Colonic mucosa (tissue), 4 donors: Measurements from ENCODE around the gene AICDA. TPM values are rescaled to one million over a fixed set of nuclear protein-coding genes. Genes with fewer than 3 reads are reported as not detected.

ENCODE experiments used
- DNase-seq: peaks from one replicate; pipeline ENCODE4 v3.0.0-alpha.2; 2020
- H3K27ac ChIP-seq: fragments of 200-600 bp; one replicate; pipeline ENCODE4 v1.8.0; 2021
- H3K27me3 ChIP-seq: fragments of 200-600 bp; one replicate; pipeline ENCODE4 v1.8.0; 2021
- H3K36me3 ChIP-seq: fragments of 200-600 bp; one replicate; pipeline ENCODE4 v1.8.0; 2021
- H3K4me1 ChIP-seq: fragments of 200-600 bp; one replicate; pipeline ENCODE4 v1.8.0; 2021; ENCODE audit warnings: mild to moderate bottlenecking
- H3K4me3 ChIP-seq: fragments of 200-600 bp; one replicate; pipeline ENCODE4 v1.8.0; 2021
- H3K9ac ChIP-seq, 2 donors: one replicate each; pipeline ENCODE4 v1.7.0; 2013; ENCODE audit warnings: control low read depth in 2 of 2, low read depth in 2 of 2, low read length in 2 of 2
- H3K9me3 ChIP-seq: fragments of 200-600 bp; one replicate; pipeline ENCODE4 v1.8.0; 2021
- intact Hi-C: fragments of 100-400 bp; cut with DNase I; formaldehyde crosslinking; loops from one replicate; pipeline ENCODE4 v1.14.1; 2022
- total RNA-seq, 2 donors: library from RNA; stranded (reverse); fragmentation: NEBNext Ultra II Directional in 1 of 2; extraction: Animal tissue kit (Norgen Biotek cat#: 25700) in 1 of 2; gene quantifications; one replicate each; pipeline ENCODE4 v1.2.1, GENCODE V29; 2021
- TF ChIP-seq, protein P1 (sequence below): fragments of 200-600 bp; IDR thresholded peaks from one replicate; pipeline ENCODE4 v1.8.0; 2022; ENCODE audit warnings: antibody characterized with exemption, mild to moderate bottlenecking
- donor health status: healthy.
- donor health status: DM: no; HTN: no; CAD: no.
- donor health status: DM: no; HTN: no; CAD: no.

AICDA gene
- total RNA-seq, 2 donors from 2014 or later, result not detected

DNA sequence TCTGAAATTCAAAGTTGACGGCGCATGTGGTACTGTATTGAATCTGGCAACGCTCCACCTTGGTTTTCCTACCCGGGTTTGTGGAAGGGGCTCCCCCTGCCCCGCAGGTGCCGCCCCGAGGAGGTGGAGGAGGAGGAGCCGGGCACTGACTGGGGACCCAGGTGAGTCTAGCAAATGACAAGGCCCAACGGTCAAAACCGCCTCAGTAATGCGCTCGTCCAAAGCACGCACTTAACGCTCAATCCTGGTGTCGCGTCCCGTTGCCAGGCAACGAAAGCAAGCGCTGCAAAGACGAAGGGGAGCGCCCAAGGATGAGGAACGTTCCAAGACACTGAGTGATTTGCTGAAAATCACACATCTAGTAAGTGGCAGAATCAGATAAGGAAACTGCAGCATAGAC lies 48.0 kb downstream of the AICDA start:
- Histone ChIP-seq H3K27me3 (no peaks in the 10 kb centered on the region), H3K36me3 (no peaks in the 10 kb centered on the region), H3K4me1 (no peaks in the 10 kb centered on the region), H3K27ac (no peak overlapping the region), H3K4me3 (no peak overlapping the region), H3K9me3 (no peaks in the 10 kb centered on the region), H3K9ac (no peak overlapping the region)
- TF ChIP-seq, protein P1, sequence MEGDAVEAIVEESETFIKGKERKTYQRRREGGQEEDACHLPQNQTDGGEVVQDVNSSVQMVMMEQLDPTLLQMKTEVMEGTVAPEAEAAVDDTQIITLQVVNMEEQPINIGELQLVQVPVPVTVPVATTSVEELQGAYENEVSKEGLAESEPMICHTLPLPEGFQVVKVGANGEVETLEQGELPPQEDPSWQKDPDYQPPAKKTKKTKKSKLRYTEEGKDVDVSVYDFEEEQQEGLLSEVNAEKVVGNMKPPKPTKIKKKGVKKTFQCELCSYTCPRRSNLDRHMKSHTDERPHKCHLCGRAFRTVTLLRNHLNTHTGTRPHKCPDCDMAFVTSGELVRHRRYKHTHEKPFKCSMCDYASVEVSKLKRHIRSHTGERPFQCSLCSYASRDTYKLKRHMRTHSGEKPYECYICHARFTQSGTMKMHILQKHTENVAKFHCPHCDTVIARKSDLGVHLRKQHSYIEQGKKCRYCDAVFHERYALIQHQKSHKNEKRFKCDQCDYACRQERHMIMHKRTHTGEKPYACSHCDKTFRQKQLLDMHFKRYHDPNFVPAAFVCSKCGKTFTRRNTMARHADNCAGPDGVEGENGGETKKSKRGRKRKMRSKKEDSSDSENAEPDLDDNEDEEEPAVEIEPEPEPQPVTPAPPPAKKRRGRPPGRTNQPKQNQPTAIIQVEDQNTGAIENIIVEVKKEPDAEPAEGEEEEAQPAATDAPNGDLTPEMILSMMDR, result no peak
- intact Hi-C loops, result no loop called here
- DNase-seq, result no peak

DNA sequence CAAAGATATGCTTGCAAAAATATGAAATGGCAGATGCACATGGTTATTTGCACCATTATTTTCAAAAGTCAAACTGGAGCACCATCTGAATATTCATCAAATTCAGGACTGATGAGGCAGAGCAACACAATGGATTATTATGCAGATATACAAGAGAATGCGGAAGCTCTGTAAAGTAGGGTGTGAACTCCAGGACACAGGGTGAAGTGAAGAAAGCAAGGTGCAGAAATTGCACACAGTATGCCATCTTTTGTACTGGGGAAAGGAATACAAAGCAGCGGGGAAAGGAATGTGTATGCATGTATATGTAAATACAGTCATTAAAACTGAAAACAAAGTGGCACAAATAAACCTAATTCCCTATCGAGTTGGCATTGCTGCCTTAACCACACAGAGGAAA lies 49.3 kb downstream of the AICDA start:
- Histone ChIP-seq H3K9me3 (no peaks in the 10 kb centered on the region), H3K9ac (no peak overlapping the region), H3K4me1 (no peaks in the 10 kb centered on the region), H3K27me3 (no peaks in the 10 kb centered on the region), H3K27ac (no peak overlapping the region), H3K36me3 (no peaks in the 10 kb centered on the region), H3K4me3 (no peak overlapping the region)
- intact Hi-C loops, result no loop called here
- no peak for DNase-seq
- TF ChIP-seq, protein P1, result no peak

DNA sequence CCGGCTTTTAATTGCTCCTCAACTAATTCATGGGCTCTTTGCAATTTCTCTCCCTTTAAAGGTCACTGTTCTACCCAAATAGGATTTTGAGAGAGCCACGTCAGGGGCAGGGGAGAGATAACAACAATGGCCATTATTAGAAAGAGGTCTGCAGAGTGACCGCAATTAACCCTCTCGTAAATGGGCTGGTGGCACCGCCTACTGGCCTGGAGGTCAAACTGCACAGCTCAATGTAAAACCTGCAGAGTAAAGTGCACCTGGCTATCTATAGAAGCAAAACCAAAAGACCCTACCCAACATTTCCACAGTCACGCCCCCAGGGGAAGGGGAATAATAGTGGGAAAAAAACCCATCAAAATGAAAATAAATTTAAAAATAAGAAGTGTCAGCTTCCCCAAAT lies 50.3 kb downstream of the AICDA start:
- Histone ChIP-seq H3K9ac (no peak overlapping the region), H3K27me3 (no peaks in the 10 kb centered on the region), H3K36me3 (no peaks in the 10 kb centered on the region), H3K9me3 (no peaks in the 10 kb centered on the region), H3K27ac (no peak overlapping the region), H3K4me3 (no peak overlapping the region), H3K4me1 (no peaks in the 10 kb centered on the region)
- no peak for DNase-seq
- TF ChIP-seq, protein P1, result no peak
- intact Hi-C loops, result no loop called here

DNA sequence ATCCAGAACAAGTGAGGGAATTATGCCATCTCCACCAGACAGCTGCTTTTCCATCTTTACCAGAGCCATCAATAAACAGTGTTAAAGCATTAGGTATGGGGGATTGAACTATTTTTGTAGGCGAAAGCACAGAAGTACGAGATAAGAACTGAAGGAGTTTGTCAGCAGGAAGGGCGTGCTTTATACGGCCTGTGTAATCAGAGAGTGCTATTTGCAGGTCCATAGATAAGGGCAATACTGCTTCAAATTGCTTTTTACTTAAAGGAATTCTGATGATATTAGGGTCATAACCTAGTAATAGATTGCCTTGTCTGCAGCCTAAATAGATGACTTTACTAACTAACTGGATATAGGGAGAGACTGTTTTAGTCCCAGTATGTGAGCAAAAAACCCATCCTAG lies 51.6 kb downstream of the AICDA start:
- no peak overlapping the region for H3K27ac ChIP-seq

DNA sequence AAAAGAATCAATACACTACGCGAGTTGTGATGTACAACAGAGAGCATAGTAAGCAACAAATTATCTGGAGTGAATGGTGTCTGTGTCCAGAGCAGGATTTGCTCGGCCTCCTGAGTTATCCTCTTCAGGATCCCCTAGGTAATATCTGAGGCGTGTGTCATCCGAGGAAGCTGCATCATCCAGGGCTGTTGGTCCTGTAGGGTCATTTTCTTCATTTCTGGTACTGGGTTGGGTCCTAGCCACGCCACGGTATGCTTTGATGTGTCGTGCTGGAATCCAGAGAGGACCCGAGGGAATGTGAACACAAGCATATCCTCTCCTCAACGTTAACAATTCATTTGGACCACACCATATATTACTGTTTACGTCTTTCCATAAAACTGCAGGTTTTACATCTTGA lies 53.0 kb downstream of the AICDA start:
- Histone ChIP-seq H3K9me3 (no peaks in the 10 kb centered on the region), H3K9ac (no peak overlapping the region), H3K27me3 (no peaks in the 10 kb centered on the region), H3K4me3 (no peak overlapping the region), H3K36me3 (no peaks in the 10 kb centered on the region), H3K4me1 (no peaks in the 10 kb centered on the region), H3K27ac (no peak overlapping the region)
- TF ChIP-seq, protein P1, result no peak
- no peak for DNase-seq
- intact Hi-C loops, result no loop called here

More for the DNA sequence above, 51.6 kb downstream of the AICDA start:
- no peaks in the 10 kb centered on the region for H3K36me3 ChIP-seq
- intact Hi-C loops, result no loop called here
- no peak overlapping the region for H3K9ac ChIP-seq
- no peaks in the 10 kb centered on the region for H3K4me1 ChIP-seq
- H3K4me3 ChIP-seq, result no peak overlapping the region
- TF ChIP-seq, protein P1, result no peak
- no peaks in the 10 kb centered on the region for H3K9me3 ChIP-seq
- H3K27me3 ChIP-seq, result no peaks in the 10 kb centered on the region
- DNase-seq, result no peak
